A549 (cell line): ENCODE measurements around the gene CTNNA3.

Source experiments
- KDM5A ChIP-seq: fragments of 200-600 bp; sonication (generic); IDR thresholded peaks from 2 replicates; pipeline ENCODE4 v1.6.1; 2016; ENCODE audit warnings: antibody characterized with exemption, mild to moderate bottlenecking
- TF ChIP-seq, protein P1 (sequence below): fragments of >200 bp; sonication (Bioruptor Twin); formaldehyde crosslinking; IDR thresholded peaks from 3 replicates; pipeline ENCODE4 v1.5.1; 2016

DNA sequence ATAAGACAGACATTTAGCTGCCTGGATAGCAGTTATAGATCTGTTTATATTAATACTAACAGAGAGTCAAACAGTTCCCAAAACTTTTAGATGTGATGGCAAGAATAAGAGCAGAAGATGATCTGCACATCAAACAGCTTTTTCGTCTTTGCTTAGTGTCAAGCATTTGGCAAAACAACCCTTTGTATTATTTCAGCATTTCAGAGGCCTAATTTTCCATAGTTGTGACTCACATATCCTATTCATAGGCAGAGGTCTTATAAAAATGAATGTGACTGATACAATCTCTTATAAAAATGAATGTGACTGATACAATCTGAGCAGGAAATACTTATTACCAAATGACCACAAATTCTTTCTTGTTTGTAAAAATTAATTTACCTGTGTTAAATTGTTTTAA is 699.0 kb downstream of the CTNNA3 start:
- TF ChIP-seq KDM5A, result no peak
- TF ChIP-seq, protein P1, sequence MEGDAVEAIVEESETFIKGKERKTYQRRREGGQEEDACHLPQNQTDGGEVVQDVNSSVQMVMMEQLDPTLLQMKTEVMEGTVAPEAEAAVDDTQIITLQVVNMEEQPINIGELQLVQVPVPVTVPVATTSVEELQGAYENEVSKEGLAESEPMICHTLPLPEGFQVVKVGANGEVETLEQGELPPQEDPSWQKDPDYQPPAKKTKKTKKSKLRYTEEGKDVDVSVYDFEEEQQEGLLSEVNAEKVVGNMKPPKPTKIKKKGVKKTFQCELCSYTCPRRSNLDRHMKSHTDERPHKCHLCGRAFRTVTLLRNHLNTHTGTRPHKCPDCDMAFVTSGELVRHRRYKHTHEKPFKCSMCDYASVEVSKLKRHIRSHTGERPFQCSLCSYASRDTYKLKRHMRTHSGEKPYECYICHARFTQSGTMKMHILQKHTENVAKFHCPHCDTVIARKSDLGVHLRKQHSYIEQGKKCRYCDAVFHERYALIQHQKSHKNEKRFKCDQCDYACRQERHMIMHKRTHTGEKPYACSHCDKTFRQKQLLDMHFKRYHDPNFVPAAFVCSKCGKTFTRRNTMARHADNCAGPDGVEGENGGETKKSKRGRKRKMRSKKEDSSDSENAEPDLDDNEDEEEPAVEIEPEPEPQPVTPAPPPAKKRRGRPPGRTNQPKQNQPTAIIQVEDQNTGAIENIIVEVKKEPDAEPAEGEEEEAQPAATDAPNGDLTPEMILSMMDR, result no peak
